Measurements from ENCODE around the gene CANT1. TPM values are rescaled to one million over a fixed set of nuclear protein-coding genes. Genes with fewer than 3 reads are reported as not detected.
"Not testable (repeated sequence)": the region's sequence is repeated elsewhere in the genome, so short reads cannot be mapped to it uniquely, and the experiment has no call there.

Gene CANT1
- total RNA-seq, 2 donors from 2014 or later, result 65.7 to 72.3 TPM

- H3K27me3 Mint-ChIP-seq, result peaks cover 0 to 7% of the 10 kb centered on the region in 2 donors
- ATAC-seq, result peak; percentile 3 to 7
- no peaks in the 10 kb centered on the region for H3K36me3 Mint-ChIP-seq
- peaks cover 6 to 7% of the 10 kb centered on the region in 2 donors for H3K4me1 Mint-ChIP-seq (ENCODE audit: low read depth in 2 of 2)
- H3K27ac Mint-ChIP-seq, result peak overlapping the region in 1 of 2 donors; percentile 41
- no peak overlapping the region for H3K4me3 Mint-ChIP-seq
- H3K9me3 Mint-ChIP-seq, result no peaks in the 10 kb centered on the region
- peak; percentile 37 for DNase-seq (ENCODE audit: low spot score)
Observed at GRCh38 chr17:79039171-79039570, 29.6 kb upstream of the CANT1 start.

GRCh38 chr17:79038545-79039135, 29.1 kb upstream of the CANT1 start:
- no peaks in the 10 kb centered on the region for H3K36me3 Mint-ChIP-seq
- no peak overlapping the region for H3K4me3 Mint-ChIP-seq
- peak overlapping the region in 1 of 2 donors; percentile 41 for H3K27ac Mint-ChIP-seq
- DNase-seq (ENCODE audit: low spot score) (peak; percentile 49), ATAC-seq (peak; percentile 29 to 40)
- H3K27me3 Mint-ChIP-seq, result peaks cover 0 to 7% of the 10 kb centered on the region in 2 donors
- no peaks in the 10 kb centered on the region for H3K9me3 Mint-ChIP-seq
- H3K4me1 Mint-ChIP-seq (ENCODE audit: low read depth in 2 of 2), result peaks cover 6 to 7% of the 10 kb centered on the region in 2 donors

GRCh38 chr17:79036596-79036995, 27.0 kb upstream of the CANT1 start:
- ATAC-seq (no peak), DNase-seq (ENCODE audit: low spot score) (peak; percentile 5)
- H3K4me3 Mint-ChIP-seq, result no peak overlapping the region
- H3K27me3 Mint-ChIP-seq, result peaks cover 8 to 10% of the 10 kb centered on the region in 2 donors
- no peaks in the 10 kb centered on the region for H3K36me3 Mint-ChIP-seq
- H3K4me1 Mint-ChIP-seq (ENCODE audit: low read depth in 2 of 2), result peaks cover 0 to 6% of the 10 kb centered on the region in 2 donors
- no peaks in the 10 kb centered on the region for H3K9me3 Mint-ChIP-seq
- no peak overlapping the region for H3K27ac Mint-ChIP-seq

GRCh38 chr17:79036181-79036580, 26.6 kb upstream of the CANT1 start:
- Mint-ChIP-seq H3K4me3 (no peak overlapping the region), H3K36me3 (no peaks in the 10 kb centered on the region)

GRCh38 chr17:79035686-79036085, 26.1 kb upstream of the CANT1 start:
- peak; percentile 2 for DNase-seq (ENCODE audit: low spot score)
- ATAC-seq, result no peak
- H3K4me3 Mint-ChIP-seq, result no peak overlapping the region
- H3K27ac Mint-ChIP-seq, result no peak overlapping the region
- H3K9me3 Mint-ChIP-seq, result no peaks in the 10 kb centered on the region
- no peaks in the 10 kb centered on the region for H3K36me3 Mint-ChIP-seq
- peaks cover 9 to 19% of the 10 kb centered on the region in 2 donors for H3K27me3 Mint-ChIP-seq
- H3K4me1 Mint-ChIP-seq (ENCODE audit: low read depth in 2 of 2), result peaks cover 0 to 6% of the 10 kb centered on the region in 2 donors

More at GRCh38 chr17:79036181-79036580, 26.6 kb upstream of the CANT1 start:
- peaks cover 0 to 6% of the 10 kb centered on the region in 2 donors for H3K4me1 Mint-ChIP-seq (ENCODE audit: low read depth in 2 of 2)
- ATAC-seq, result no peak
- peaks cover 9 to 14% of the 10 kb centered on the region in 2 donors for H3K27me3 Mint-ChIP-seq
- H3K27ac Mint-ChIP-seq, result no peak overlapping the region
- H3K9me3 Mint-ChIP-seq, result no peaks in the 10 kb centered on the region
- DNase-seq (ENCODE audit: low spot score), result no peak

- DNase-seq (ENCODE audit: low spot score) (peak; percentile 20), ATAC-seq (no peak)
- Mint-ChIP-seq H3K4me1 (ENCODE audit: low read depth in 2 of 2) (peaks cover 0 to 6% of the 10 kb centered on the region in 2 donors), H3K27ac (no peak overlapping the region), H3K4me3 (no peak overlapping the region), H3K27me3 (peaks cover 11 to 26% of the 10 kb centered on the region in 2 donors), H3K9me3 (no peaks in the 10 kb centered on the region), H3K36me3 (no peaks in the 10 kb centered on the region)
Observed at GRCh38 chr17:79034931-79035485, 25.4 kb upstream of the CANT1 start.

GRCh38 chr17:79033741-79034501, 24.4 kb upstream of the CANT1 start:
- H3K4me1 Mint-ChIP-seq (ENCODE audit: low read depth in 2 of 2), result peaks cover 0 to 6% of the 10 kb centered on the region in 2 donors
- no peak overlapping the region for H3K4me3 Mint-ChIP-seq
- H3K9me3 Mint-ChIP-seq, result no peaks in the 10 kb centered on the region
- no peak overlapping the region for H3K27ac Mint-ChIP-seq
- no peaks in the 10 kb centered on the region for H3K36me3 Mint-ChIP-seq
- DNase-seq (ENCODE audit: low spot score) (peak; percentile 48), ATAC-seq (peak in 1 of 2 donors; percentile 17)
- H3K27me3 Mint-ChIP-seq, result peaks cover 15 to 27% of the 10 kb centered on the region in 2 donors

- H3K9me3 Mint-ChIP-seq, result no peaks in the 10 kb centered on the region
- no peaks in the 10 kb centered on the region for H3K36me3 Mint-ChIP-seq
- no peak overlapping the region for H3K4me3 Mint-ChIP-seq
- ATAC-seq, result no peak
- H3K27me3 Mint-ChIP-seq, result peaks cover 18 to 27% of the 10 kb centered on the region in 2 donors
- H3K27ac Mint-ChIP-seq, result no peak overlapping the region
- DNase-seq (ENCODE audit: low spot score), result peak; percentile 25
- no peaks in the 10 kb centered on the region for H3K4me1 Mint-ChIP-seq (ENCODE audit: low read depth in 2 of 2)
Observed at GRCh38 chr17:79033046-79033616, 23.6 kb upstream of the CANT1 start.

- Mint-ChIP-seq H3K27me3 (peaks cover 23 to 33% of the 10 kb centered on the region in 2 donors), H3K27ac (peak overlapping the region in 1 of 2 donors; percentile 9)
Observed at GRCh38 chr17:79031996-79032875, 22.7 kb upstream of the CANT1 start.

GRCh38 chr17:79030636-79031035, 21.1 kb upstream of the CANT1 start:
- H3K36me3 Mint-ChIP-seq; H3K27ac Mint-ChIP-seq; DNase-seq (ENCODE audit: low spot score); H3K9me3 Mint-ChIP-seq; H3K4me3 Mint-ChIP-seq; H3K4me1 Mint-ChIP-seq (ENCODE audit: low read depth in 2 of 2); ATAC-seq: not testable (repeated sequence)
- peaks cover 23 to 33% of the 10 kb centered on the region in 2 donors for H3K27me3 Mint-ChIP-seq

More at GRCh38 chr17:79031996-79032875, 22.7 kb upstream of the CANT1 start:
- ATAC-seq (no peak), DNase-seq (ENCODE audit: low spot score) (peak; percentile 25)
- Mint-ChIP-seq H3K36me3 (no peaks in the 10 kb centered on the region), H3K4me1 (ENCODE audit: low read depth in 2 of 2) (no peaks in the 10 kb centered on the region), H3K9me3 (no peaks in the 10 kb centered on the region), H3K4me3 (no peak overlapping the region)

- Mint-ChIP-seq H3K36me3 (no peaks in the 10 kb centered on the region), H3K9me3 (no peaks in the 10 kb centered on the region), H3K4me1 (ENCODE audit: low read depth in 2 of 2) (peaks cover 0 to under 1% of the 10 kb centered on the region in 2 donors), H3K27ac (no peak overlapping the region), H3K27me3 (peaks cover 26 to 33% of the 10 kb centered on the region in 2 donors), H3K4me3 (no peak overlapping the region)
- DNase-seq (ENCODE audit: low spot score), result no peak
- no peak for ATAC-seq
Observed at GRCh38 chr17:79029327-79030009, 19.9 kb upstream of the CANT1 start.

- Mint-ChIP-seq H3K27ac (no peak overlapping the region), H3K27me3 (peaks cover 30 to 33% of the 10 kb centered on the region in 2 donors), H3K36me3 (no peaks in the 10 kb centered on the region), H3K4me1 (ENCODE audit: low read depth in 2 of 2) (peaks cover 4 to 5% of the 10 kb centered on the region in 2 donors), H3K9me3 (no peaks in the 10 kb centered on the region), H3K4me3 (no peak overlapping the region)
- peak; percentile 49 for DNase-seq (ENCODE audit: low spot score)
- ATAC-seq, result no peak
Observed at GRCh38 chr17:79028496-79029326, 19.1 kb upstream of the CANT1 start.
